Renal cortex interstitium (tissue), 11 donors: ENCODE results near the gene TMEM80. TPM values are rescaled to one million over a fixed set of nuclear protein-coding genes. Genes with fewer than 3 reads are reported as not detected.
A peak's percentile ranks its signal among the peaks of the same experiment; 100 is the strongest.

Source experiments
- DNase-seq, 11 donors: peaks; one replicate each; pipeline ENCODE4 v3.0.0-alpha.2; 2013; ENCODE audit warnings: low read depth in 9 of 11, low spot score in 4 of 11; ENCODE audit errors: extremely low read depth in 1 of 11
- polyA plus RNA-seq, 3 donors: library from polyadenylated mRNA; unstranded; fragments of 120-200 nt; gene quantifications; one replicate each; pipeline ENCODE4 v1.2.1, GENCODE V29; 2013; ENCODE audit not compliant: insufficient read length in 3 of 3

Gene TMEM80
- polyA plus RNA-seq, 3 donors = 40.4 to 66.1 (median 43.3) TPM

GRCh38 chr11:694563-695287 lies 891 bp upstream of the TMEM80 start, which contains the start of gene DEAF1:
TSS of gene DEAF1 (minus strand) at chr11:695222. CDS start at chr11:695047, 175 bp downstream.
- DNase-seq = peak in 10 of 11 donors; percentile 92 to 98 (median 96)

- DNase-seq = peak in 1 of 11 donors; percentile 97
Observed at GRCh38 chr11:695288-695537, 403 bp upstream of the TMEM80 start.

- no peak for DNase-seq
Observed at GRCh38 chr11:696955-697491, 1.4 kb downstream of the TMEM80 start.

- DNase-seq = no peak
Observed at GRCh38 chr11:697811-698311, 2.2 kb downstream of the TMEM80 start.

GRCh38 chr11:698493-699115 lies 3.0 kb downstream of the TMEM80 start:
- DNase-seq = no peak

GRCh38 chr11:699116-699508 lies 3.5 kb downstream of the TMEM80 start:
- DNase-seq = no peak

- no peak for DNase-seq
Observed at GRCh38 chr11:699753-700152, 4.1 kb downstream of the TMEM80 start.

- DNase-seq = no peak
Observed at GRCh38 chr11:701741-702461, 6.3 kb downstream of the TMEM80 start.

GRCh38 chr11:702462-703461 lies 7.1 kb downstream of the TMEM80 start:
- no peak for DNase-seq

GRCh38 chr11:703506-703905 lies 7.9 kb downstream of the TMEM80 start:
- no peak for DNase-seq

GRCh38 chr11:704228-704674 lies 8.6 kb downstream of the TMEM80 start:
- no peak for DNase-seq

- no peak for DNase-seq
Observed at GRCh38 chr11:704781-705645, 9.4 kb downstream of the TMEM80 start.

GRCh38 chr11:705646-706438 lies 10.2 kb downstream of the TMEM80 start, which contains the start of gene EPS8L2:
TSS of gene EPS8L2 (plus strand) at chr11:706231. CDS start at chr11:709408, 3,177 bp downstream.
- no peak for DNase-seq

GRCh38 chr11:706439-706956 lies 10.9 kb downstream of the TMEM80 start:
- no peak for DNase-seq

- DNase-seq = no peak
Observed at GRCh38 chr11:706957-707816, 11.6 kb downstream of the TMEM80 start.
